Measurements from ENCODE around the gene TRMT2A.

The TRMT2A gene

GRCh38 chr22:20062766-20063083 is 54.3 kb downstream of the TRMT2A start:
- TF ChIP-seq RARB (CRISPR knock-in tag; IDR thresholded peaks at IDR 0.05) (no peak), CSDC2 (CRISPR knock-in tag; IDR thresholded peaks at IDR 0.05) (no peak), PATZ1 (CRISPR knock-in tag; IDR thresholded peaks at IDR 0.05; ENCODE audit: borderline replicate concordance) (no peak), PPARA (CRISPR knock-in tag; IDR thresholded peaks at IDR 0.05; ENCODE audit: borderline replicate concordance) (no peak), POU6F1 (CRISPR knock-in tag; IDR thresholded peaks at IDR 0.05; ENCODE audit: borderline replicate concordance, low read depth) (no peak), ZNF70 (CRISPR knock-in tag; IDR thresholded peaks at IDR 0.05) (no peak), GLIS3 (CRISPR knock-in tag; IDR thresholded peaks at IDR 0.05) (no peak), SNAI2 (CRISPR knock-in tag; IDR thresholded peaks at IDR 0.05) (no peak), TOX (CRISPR knock-in tag; IDR thresholded peaks at IDR 0.05; ENCODE audit: borderline replicate concordance) (no peak), TSHZ2 (CRISPR knock-in tag; IDR thresholded peaks at IDR 0.05) (no peak), ARNTL (CRISPR knock-in tag; IDR thresholded peaks at IDR 0.05; ENCODE audit: borderline replicate concordance, low read depth) (no peak), ZNF8 (CRISPR knock-in tag; IDR thresholded peaks at IDR 0.05) (no peak), CSRNP3 (CRISPR knock-in tag; IDR thresholded peaks at IDR 0.05) (no peak), ISL1 (CRISPR knock-in tag; IDR thresholded peaks at IDR 0.05) (no peak)
- peak; percentile 42; the same call in 2 of the 3 replicates for ATAC-seq

GRCh38 chr22:20062043-20062765 is 54.8 kb downstream of the TRMT2A start:
- TF ChIP-seq ZFP30 (CRISPR knock-in tag; IDR thresholded peaks at IDR 0.05) = no peak
- no peak for TF ChIP-seq OSR1 (CRISPR knock-in tag; IDR thresholded peaks at IDR 0.05)
- no peak for TF ChIP-seq ARNTL (CRISPR knock-in tag; IDR thresholded peaks at IDR 0.05; ENCODE audit: borderline replicate concordance, low read depth)
- TF ChIP-seq ZNF8 (CRISPR knock-in tag; IDR thresholded peaks at IDR 0.05) = no peak
- TF ChIP-seq POU6F1 (CRISPR knock-in tag; IDR thresholded peaks at IDR 0.05; ENCODE audit: borderline replicate concordance, low read depth) = no peak
- no peak for TF ChIP-seq CSRNP3 (CRISPR knock-in tag; IDR thresholded peaks at IDR 0.05)
- ATAC-seq = no peak
